Karpas-422 (cell line): ENCODE data around the gene ZPR1. TPM values are rescaled to one million over a fixed set of nuclear protein-coding genes. Genes with fewer than 3 reads are reported as not detected.

ENCODE experiments used
- DNase-seq: peaks from one replicate; pipeline ENCODE4 v3.0.0-alpha.2; 2015
- H2AFZ ChIP-seq: fragments of 200-600 bp; sonication (generic); 2 replicates; pipeline ENCODE4 v1.6.1; 2014; ENCODE audit warnings: antibody characterized with exemption, low read length, mixed read lengths
- H3K27ac ChIP-seq: fragments of 200-600 bp; sonication (generic); 2 replicates; pipeline ENCODE4 v1.5.1; 2014; ENCODE audit warnings: mild to moderate bottlenecking, low read length, moderate library complexity
- H3K27me3 ChIP-seq: fragments of 200-600 bp; sonication (generic); 2 replicates; pipeline ENCODE4 v1.6.1; 2014; ENCODE audit warnings: low read length, mixed read lengths
- H3K36me3 ChIP-seq: fragments of 200-600 bp; sonication (generic); 2 replicates; pipeline ENCODE4 v1.6.1; 2014; ENCODE audit warnings: low read length, mixed read lengths; ENCODE audit not compliant: insufficient read depth
- H3K4me1 ChIP-seq: fragments of 200-600 bp; sonication (generic); 2 replicates; pipeline ENCODE4 v1.6.1; 2014; ENCODE audit warnings: mild to moderate bottlenecking, low read length, mixed read lengths
- H3K4me2 ChIP-seq: fragments of 200-600 bp; sonication (generic); 2 replicates; pipeline ENCODE4 v1.6.1; 2014; ENCODE audit warnings: low read length, low read depth, mild to moderate bottlenecking; ENCODE audit not compliant: poor library complexity, severe bottlenecking
- H3K4me3 ChIP-seq: fragments of 200-600 bp; sonication (generic); 2 replicates; pipeline ENCODE4 v1.5.1; 2014; ENCODE audit warnings: mild to moderate bottlenecking, antibody characterized with exemption, low read length, mixed read lengths
- H3K79me2 ChIP-seq: fragments of 200-600 bp; sonication (generic); 2 replicates; pipeline ENCODE4 v1.6.1; 2014; ENCODE audit warnings: mild to moderate bottlenecking, low read length, mixed read lengths
- H3K9ac ChIP-seq: fragments of 200-600 bp; sonication (generic); 2 replicates; pipeline ENCODE4 v1.6.0; 2014; ENCODE audit warnings: low read length
- H3K9me2 ChIP-seq: fragments of 200-600 bp; sonication (generic), shearing (Covaris generic); replicated peaks from 2 replicates; pipeline ENCODE4 v1.6.0; 2014; ENCODE audit warnings: mild to moderate bottlenecking, low read length, moderate library complexity; ENCODE audit not compliant: insufficient read depth
- H3K9me3 ChIP-seq: fragments of 300-700, 200-600 bp; sonication (generic); 2 replicates; pipeline ENCODE4 v1.6.1; 2014; ENCODE audit warnings: low read length, mixed read lengths
- H4K20me1 ChIP-seq: fragments of 200-600 bp; sonication (generic); 2 replicates; pipeline ENCODE4 v1.6.1; 2014; ENCODE audit warnings: mild to moderate bottlenecking, antibody characterized with exemption, low read length, low read depth; ENCODE audit not compliant: insufficient read depth
- total RNA-seq: library from RNA; depleted of rRNA; stranded (reverse); fragments of >200 nt; shearing (Covaris generic); gene quantifications from 2 replicates; pipeline ENCODE4 v1.2.3, GENCODE V29; 2014; ENCODE audit warnings: low replicate concordance

Gene ZPR1
- total RNA-seq, 1 experiment from 2014 or later: 29.8 TPM

- H3K4me2 ChIP-seq: no peak within 1 kb of the TSS
- peaks cover 1% of the 10 kb centered on the region; the same call in 1 of the 2 replicates for H4K20me1 ChIP-seq
- H3K9me3 ChIP-seq: no peaks in the 10 kb centered on the region
- H3K9ac ChIP-seq: no peak within 1 kb of the TSS
- H3K79me2 ChIP-seq: peaks cover 10% of the 10 kb centered on the region
- no peaks in the 10 kb centered on the region for H3K9me2 ChIP-seq
- H3K27me3 ChIP-seq: no peaks in the 10 kb centered on the region
- peaks cover 9% of the 10 kb centered on the region for H3K4me1 ChIP-seq
- no peak within 1 kb of the TSS for H2AFZ ChIP-seq
- peak; percentile 10 for DNase-seq
- H3K27ac ChIP-seq: no peak within 1 kb of the TSS
- no peak within 1 kb of the TSS for H3K4me3 ChIP-seq
- H3K36me3 ChIP-seq: no peaks in the 10 kb centered on the region
These were observed 4.0 kb upstream of the ZPR1 start, which contains the start of gene APOA5 for GRCh38 chr11:116791813-116792143. APOA5 (minus strand) TSS chr11:116791879; CDS start chr11:116791860, 19 bp downstream.

GRCh38 chr11:116791002-116791812, 3.4 kb upstream of the ZPR1 start:
- peak; percentile 74 for DNase-seq
- H3K27me3 ChIP-seq: no peaks in the 10 kb centered on the region
- no peaks in the 10 kb centered on the region for H3K9me3 ChIP-seq
- peaks cover 4% of the 10 kb centered on the region; the same call in 1 of the 2 replicates for H4K20me1 ChIP-seq
- H3K9ac ChIP-seq: no peak overlapping the region
- peaks cover 16% of the 10 kb centered on the region for H3K79me2 ChIP-seq
- no peak overlapping the region for H3K4me3 ChIP-seq
- no peaks in the 10 kb centered on the region for H3K36me3 ChIP-seq
- H3K9me2 ChIP-seq: no peaks in the 10 kb centered on the region
- no peak overlapping the region for H2AFZ ChIP-seq
- no peak overlapping the region for H3K4me2 ChIP-seq
- no peak overlapping the region for H3K27ac ChIP-seq
- peaks cover 15% of the 10 kb centered on the region for H3K4me1 ChIP-seq

GRCh38 chr11:116790167-116791001, 2.6 kb upstream of the ZPR1 start:
- no peak overlapping the region for H3K9ac ChIP-seq
- no peak overlapping the region for H2AFZ ChIP-seq
- peaks cover 4% of the 10 kb centered on the region; the same call in 1 of the 2 replicates for H4K20me1 ChIP-seq
- peaks cover 15% of the 10 kb centered on the region for H3K4me1 ChIP-seq
- H3K9me3 ChIP-seq: no peaks in the 10 kb centered on the region
- H3K27ac ChIP-seq: no peak overlapping the region
- no peak for DNase-seq
- no peak overlapping the region for H3K4me2 ChIP-seq
- no peak overlapping the region for H3K4me3 ChIP-seq
- H3K9me2 ChIP-seq: no peaks in the 10 kb centered on the region
- H3K79me2 ChIP-seq: peaks cover 22% of the 10 kb centered on the region
- peaks cover 5% of the 10 kb centered on the region; the same call in 1 of the 2 replicates for H3K36me3 ChIP-seq
- no peaks in the 10 kb centered on the region for H3K27me3 ChIP-seq

DNA sequence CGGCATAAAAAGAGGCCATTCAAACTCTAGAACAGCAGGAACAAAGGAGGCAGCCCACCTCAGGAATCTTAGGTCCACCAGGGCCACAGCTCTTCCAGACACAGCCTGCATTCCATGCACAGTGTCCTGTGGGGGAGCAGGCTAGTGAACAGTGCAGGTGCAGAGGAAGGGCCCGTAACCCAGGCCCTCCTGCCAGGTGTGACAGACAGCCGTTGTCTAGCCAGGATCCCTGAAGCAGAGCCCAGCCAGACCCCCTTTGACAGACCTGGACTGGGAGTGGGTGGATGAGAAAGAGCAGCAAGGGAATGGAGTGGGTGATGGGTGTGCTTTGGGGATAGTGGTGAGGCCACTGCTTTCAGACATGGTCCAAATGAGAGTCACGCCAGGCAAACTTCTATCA, 1.2 kb upstream of the ZPR1 start:
- peaks cover 4% of the 10 kb centered on the region; the same call in 1 of the 2 replicates for H4K20me1 ChIP-seq
- H3K79me2 ChIP-seq: peaks cover 24% of the 10 kb centered on the region
- no peaks in the 10 kb centered on the region for H3K27me3 ChIP-seq
- no peaks in the 10 kb centered on the region for H3K9me2 ChIP-seq
- no peak overlapping the region for H2AFZ ChIP-seq
- no peak overlapping the region for H3K27ac ChIP-seq
- DNase-seq: no peak
- peaks cover 15% of the 10 kb centered on the region for H3K4me1 ChIP-seq
- H3K9me3 ChIP-seq: no peaks in the 10 kb centered on the region
- H3K36me3 ChIP-seq: peaks cover 7% of the 10 kb centered on the region
- H3K4me3 ChIP-seq: no peak overlapping the region
- H3K4me2 ChIP-seq: no peak overlapping the region
- no peak overlapping the region for H3K9ac ChIP-seq

DNA sequence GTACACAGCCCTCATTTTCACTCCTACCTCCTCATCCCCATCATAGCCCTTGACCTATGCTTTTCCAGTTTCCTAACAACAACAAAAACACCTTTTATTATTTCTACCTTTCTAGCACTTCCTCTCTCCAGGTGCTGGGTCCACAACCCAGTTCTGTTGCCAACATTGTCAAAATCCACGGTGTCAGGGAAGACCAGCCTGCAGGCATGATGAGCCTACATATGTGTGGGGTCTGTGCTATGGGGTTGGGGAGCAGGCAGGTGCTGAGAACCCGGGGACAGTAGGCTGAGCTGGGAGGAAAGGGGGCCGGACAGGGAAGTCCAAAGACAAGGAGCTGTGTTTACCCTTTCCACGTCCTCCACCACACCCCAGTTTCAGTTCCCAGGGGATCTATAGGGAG, 711 bp upstream of the ZPR1 start:
- Histone ChIP-seq H2AFZ (0 out of 2 replicates have a peak overlapping the region, but pooled peaks have one; percentile 76), H3K9ac (peak overlapping the region; percentile 83), H3K27ac (no peak overlapping the region), H3K4me1 (peaks cover 15% of the 10 kb centered on the region), H3K27me3 (no peaks in the 10 kb centered on the region), H3K36me3 (peaks cover 7% of the 10 kb centered on the region), H3K4me2 (peak overlapping the region; percentile 82), H4K20me1 (peaks cover 4% of the 10 kb centered on the region; the same call in 1 of the 2 replicates), H3K4me3 (peak overlapping the region; percentile 87), H3K79me2 (peaks cover 24% of the 10 kb centered on the region), H3K9me3 (no peaks in the 10 kb centered on the region), H3K9me2 (no peaks in the 10 kb centered on the region)
- no peak for DNase-seq

- Histone ChIP-seq H3K27ac (no peak overlapping the region), H3K9me3 (no peaks in the 10 kb centered on the region), H4K20me1 (peaks cover 4% of the 10 kb centered on the region; the same call in 1 of the 2 replicates), H3K27me3 (no peaks in the 10 kb centered on the region), H3K79me2 (peaks cover 24% of the 10 kb centered on the region), H3K9me2 (no peaks in the 10 kb centered on the region), H3K4me2 (peak overlapping the region; percentile 82), H3K4me1 (peaks cover 15% of the 10 kb centered on the region), H3K4me3 (peak overlapping the region; percentile 87), H3K36me3 (peaks cover 9% of the 10 kb centered on the region), H3K9ac (peak overlapping the region; percentile 83), H2AFZ (no peak overlapping the region)
- peak; percentile 35 for DNase-seq
These were observed 412 bp downstream of the ZPR1 start for GRCh38 chr11:116787436-116787785.

DNA sequence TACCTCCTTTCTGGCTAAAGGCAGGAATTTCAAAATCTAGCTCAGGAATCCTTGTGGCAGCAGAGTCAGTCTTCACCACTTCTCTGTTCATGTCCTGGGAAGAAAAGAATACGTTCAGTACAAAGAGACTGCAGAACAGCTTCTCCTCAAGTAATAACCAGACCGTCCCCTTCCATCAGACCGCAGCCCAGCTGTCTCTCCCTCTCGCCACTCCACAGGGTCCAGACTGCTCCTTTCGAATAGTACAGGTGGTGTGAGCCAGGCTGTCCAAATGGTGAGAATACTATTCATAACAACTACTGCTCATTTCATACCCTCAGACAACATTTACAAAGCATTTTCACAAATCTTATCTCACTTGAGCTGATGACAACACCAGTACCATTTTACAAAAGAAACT, 857 bp downstream of the ZPR1 start:
- Histone ChIP-seq H2AFZ (no peak overlapping the region), H4K20me1 (peaks cover 4% of the 10 kb centered on the region; the same call in 1 of the 2 replicates), H3K9me2 (no peaks in the 10 kb centered on the region), H3K9me3 (no peaks in the 10 kb centered on the region), H3K79me2 (peaks cover 24% of the 10 kb centered on the region), H3K4me3 (peak overlapping the region; percentile 87), H3K4me2 (peak overlapping the region; percentile 82), H3K36me3 (peaks cover 13% of the 10 kb centered on the region), H3K9ac (peak overlapping the region; percentile 83), H3K27me3 (no peaks in the 10 kb centered on the region), H3K4me1 (peaks cover 15% of the 10 kb centered on the region), H3K27ac (no peak overlapping the region)
- peak; percentile 7 for DNase-seq

DNA sequence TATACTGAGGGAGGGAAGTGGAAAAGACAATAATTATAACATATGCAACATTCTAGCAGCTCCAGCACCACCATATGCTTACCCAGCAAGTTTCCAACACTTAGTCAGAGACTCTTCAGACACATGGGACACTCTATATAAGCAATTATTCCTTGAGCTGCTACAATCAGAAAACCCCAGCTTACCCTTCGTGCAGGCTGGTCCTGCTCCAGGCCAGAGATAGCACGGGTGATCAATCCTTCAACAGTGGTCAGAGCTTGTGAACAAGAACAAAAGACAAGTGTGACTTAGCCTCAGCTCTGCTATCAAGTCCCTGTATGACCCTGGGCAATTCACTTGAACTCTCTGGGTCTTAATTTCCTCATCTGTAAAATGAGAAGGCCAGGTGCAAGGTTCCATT, 1.5 kb downstream of the ZPR1 start:
- no peaks in the 10 kb centered on the region for H3K27me3 ChIP-seq
- H2AFZ ChIP-seq: no peak overlapping the region
- H3K4me1 ChIP-seq: peaks cover 15% of the 10 kb centered on the region
- H4K20me1 ChIP-seq: peaks cover 4% of the 10 kb centered on the region; the same call in 1 of the 2 replicates
- H3K27ac ChIP-seq: no peak overlapping the region
- H3K36me3 ChIP-seq: peaks cover 13% of the 10 kb centered on the region
- DNase-seq: peak; percentile 19
- peak overlapping the region; percentile 82 for H3K4me2 ChIP-seq
- no peaks in the 10 kb centered on the region for H3K9me2 ChIP-seq
- peak overlapping the region; percentile 87 for H3K4me3 ChIP-seq
- no peaks in the 10 kb centered on the region for H3K9me3 ChIP-seq
- H3K9ac ChIP-seq: peak overlapping the region; percentile 83; the same call in 1 of the 2 replicates
- peaks cover 24% of the 10 kb centered on the region for H3K79me2 ChIP-seq
